WTC11 (cell line): ENCODE measurements around the gene PTPA. TPM values are rescaled to one million over a fixed set of nuclear protein-coding genes. Genes with fewer than 3 reads are reported as not detected.

ENCODE experiments used
- ATAC-seq: fragments of 200-7000 bp; cut with Tn5 transposase; 2 replicates; pipeline ENCODE4 v1.10.0; 2021; ENCODE audit warnings: mild to moderate bottlenecking, moderate library complexity
- CTCF ChIA-PET: fragments of 300-600 bp; sonication (Branson Sonifier 250); formaldehyde crosslinking; loops from one replicate; lab custom pipeline; 2021; ENCODE audit warnings: antibody characterized with exemption; lab: Charles Lee
- POLR2A ChIA-PET: fragments of 350-600 bp; sonication (Branson Sonifier 250); formaldehyde crosslinking; loops from one replicate; lab custom pipeline; 2021; ENCODE audit warnings: antibody characterized with exemption; lab: Charles Lee
- DNase-seq: peaks from one replicate; pipeline ENCODE4 v3.0.0; 2021; ENCODE audit warnings: low spot score
- H3K27ac Mint-ChIP-seq: 2 replicates; pipeline ENCODE4 v1.8.0; 2021; ENCODE audit warnings: mixed read lengths
- H3K27me3 Mint-ChIP-seq: 2 replicates; pipeline ENCODE4 v1.8.0; 2021; ENCODE audit warnings: low read depth, mild to moderate bottlenecking, moderate library complexity, mixed read lengths
- H3K36me3 Mint-ChIP-seq: 2 replicates; pipeline ENCODE4 v1.8.0; 2021; ENCODE audit warnings: mixed read lengths
- H3K4me1 Mint-ChIP-seq: 2 replicates; pipeline ENCODE4 v1.8.0; 2022; ENCODE audit warnings: mixed read lengths
- H3K4me3 Mint-ChIP-seq: 2 replicates; pipeline ENCODE4 v1.8.0; 2021; ENCODE audit warnings: mild to moderate bottlenecking, moderate library complexity, mixed read lengths
- H3K9me3 Mint-ChIP-seq: 2 replicates; pipeline ENCODE4 v1.8.0; 2021; ENCODE audit warnings: mixed read lengths
- AR ChIP-seq: fragments of 250-450 bp; sonication (Bioruptor Pico); IDR thresholded peaks from 2 replicates; pipeline ENCODE4 v1.9.0; 2021; ENCODE audit warnings: mild to moderate bottlenecking
- ATF1 ChIP-seq: sonication (generic); formaldehyde crosslinking; IDR thresholded peaks from 2 replicates; pipeline ENCODE4 v1.8.1; 2023; ENCODE audit warnings: mild to moderate bottlenecking, moderate library complexity, missing genetic modification reagents
- ESRRA ChIP-seq: sonication (generic); formaldehyde crosslinking; IDR thresholded peaks from 2 replicates; pipeline ENCODE4 v1.8.1; 2022; ENCODE audit warnings: mild to moderate bottlenecking, missing genetic modification reagents, borderline replicate concordance
- JAZF1 ChIP-seq: fragments of 250-450 bp; sonication (Bioruptor Pico); IDR thresholded peaks from 2 replicates; pipeline ENCODE4 v1.9.0; 2021; ENCODE audit warnings: moderate library complexity, mild to moderate bottlenecking, inconsistent platforms
- JUN ChIP-seq: sonication (generic); formaldehyde crosslinking; IDR thresholded peaks from 2 replicates; pipeline ENCODE4 v1.8.0; 2023; ENCODE audit warnings: mild to moderate bottlenecking, missing genetic modification reagents
- MXD4 ChIP-seq: fragments of 250-450 bp; sonication (Bioruptor Pico); IDR thresholded peaks from 2 replicates; pipeline ENCODE4 v1.8.0; 2021; ENCODE audit warnings: mild to moderate bottlenecking, moderate library complexity, borderline replicate concordance
- NR1H2 ChIP-seq: sonication (generic); formaldehyde crosslinking; IDR thresholded peaks from 2 replicates; pipeline ENCODE4 v1.9.0; 2021; ENCODE audit warnings: mild to moderate bottlenecking, moderate library complexity, missing genetic modification reagents
- NR2C2 ChIP-seq: sonication (generic); formaldehyde crosslinking; IDR thresholded peaks from 2 replicates; pipeline ENCODE4 v1.8.0; 2022; ENCODE audit warnings: mild to moderate bottlenecking, missing genetic modification reagents
- NR3C1 ChIP-seq: sonication (generic); formaldehyde crosslinking; conservative IDR thresholded peaks from 2 replicates; pipeline ENCODE4 v1.8.1; 2023; ENCODE audit warnings: low read depth, mild to moderate bottlenecking, missing genetic modification reagents
- PRRX2 ChIP-seq: fragments of 250-450 bp; sonication (Bioruptor Pico); IDR thresholded peaks from 2 replicates; pipeline ENCODE4 v1.8.0; 2021; ENCODE audit warnings: mild to moderate bottlenecking
- SMAD4 ChIP-seq: sonication (generic); formaldehyde crosslinking; IDR thresholded peaks from 2 replicates; pipeline ENCODE4 v1.8.0; 2022; ENCODE audit warnings: mild to moderate bottlenecking, missing genetic modification reagents
- SOX15 ChIP-seq: fragments of 250-450 bp; sonication (Bioruptor Pico); IDR thresholded peaks from 2 replicates; pipeline ENCODE4 v1.9.0; 2021; ENCODE audit warnings: mild to moderate bottlenecking
- TEAD4 ChIP-seq: sonication (generic); formaldehyde crosslinking; IDR thresholded peaks from 2 replicates; pipeline ENCODE4 v1.8.0; 2022; ENCODE audit warnings: mild to moderate bottlenecking, missing genetic modification reagents
- USF2 ChIP-seq: sonication (generic); formaldehyde crosslinking; IDR thresholded peaks from 2 replicates; pipeline ENCODE4 v1.8.1; 2023; ENCODE audit warnings: mild to moderate bottlenecking, missing genetic modification reagents, moderate library complexity
- ZNF232 ChIP-seq: sonication (generic); formaldehyde crosslinking; IDR thresholded peaks from 2 replicates; pipeline ENCODE4 v1.8.0; 2022; ENCODE audit warnings: mild to moderate bottlenecking, missing genetic modification reagents
- ZNF317 ChIP-seq: sonication (generic); formaldehyde crosslinking; IDR thresholded peaks from 2 replicates; pipeline ENCODE4 v1.8.1; 2023; ENCODE audit warnings: low read depth, mild to moderate bottlenecking, moderate library complexity, missing genetic modification reagents, borderline replicate concordance
- total RNA-seq: library from RNA; stranded (reverse); gene quantifications from 3 replicates; pipeline ENCODE4 v1.2.3, GENCODE V29; 2021
- TF ChIP-seq, protein P1 (sequence below): sonication (generic); formaldehyde crosslinking; IDR thresholded peaks from 2 replicates; pipeline ENCODE4 v1.8.1; 2022; ENCODE audit warnings: mild to moderate bottlenecking, missing genetic modification reagents, moderate library complexity, borderline replicate concordance
- TF ChIP-seq, protein P2 (sequence below): sonication (generic); formaldehyde crosslinking; IDR thresholded peaks from 2 replicates; pipeline ENCODE4 v1.8.0; 2023; ENCODE audit warnings: missing genetic modification reagents
- TF ChIP-seq, protein P3 (sequence below): sonication (generic); formaldehyde crosslinking; IDR thresholded peaks from 2 replicates; pipeline ENCODE4 v1.8.1; 2022; ENCODE audit warnings: missing genetic modification reagents, borderline replicate concordance
- TF ChIP-seq, protein P4 (sequence below): sonication (generic); formaldehyde crosslinking; IDR thresholded peaks from 2 replicates; pipeline ENCODE4 v1.8.1; 2023; ENCODE audit warnings: mild to moderate bottlenecking, missing genetic modification reagents, moderate library complexity
- TF ChIP-seq, protein P5 (sequence below): sonication (generic); formaldehyde crosslinking; IDR thresholded peaks from 2 replicates; pipeline ENCODE4 v1.8.1; 2023; ENCODE audit warnings: mild to moderate bottlenecking, missing genetic modification reagents

PTPA gene
- total RNA-seq, 1 experiment from 2014 or later: 186 TPM

DNA sequence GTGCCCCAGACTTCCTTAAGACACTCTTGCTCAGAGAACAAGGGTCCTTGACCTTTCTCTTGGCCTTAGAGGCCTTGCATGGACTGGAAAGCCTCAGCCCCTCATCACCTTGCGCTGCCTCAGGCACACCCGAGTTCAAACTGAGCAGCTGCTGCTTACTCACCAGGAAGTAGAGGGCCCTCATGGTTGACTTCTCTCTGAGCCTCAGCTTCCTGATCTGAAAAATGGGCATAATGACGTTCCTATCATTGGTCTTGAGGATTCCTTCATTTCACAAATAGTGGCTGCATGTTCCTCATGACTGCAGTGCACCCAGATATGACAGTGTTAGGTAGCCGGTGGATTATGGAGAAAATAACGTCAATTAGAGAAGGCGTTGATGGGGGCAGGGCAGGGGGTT lies 38.2 kb downstream of the PTPA start:
- Mint-ChIP-seq H3K27me3 (no peaks in the 10 kb centered on the region), H3K27ac (no peak overlapping the region), H3K4me3 (no peak overlapping the region), H3K9me3 (no peaks in the 10 kb centered on the region), H3K36me3 (peaks cover 4% of the 10 kb centered on the region; the same call in 1 of the 2 replicates), H3K4me1 (peaks cover 23% of the 10 kb centered on the region)
- no peak for ATAC-seq
- DNase-seq: no peak
- POLR2A ChIA-PET: no interaction called here
- CTCF ChIA-PET: interaction anchor here (1.4 kb wide), 1 partner anchor 18 kb away, joined by 6 read pairs; no protein-coding TSS in a partner anchor
- no peak for TF ChIP-seq JAZF1 (CRISPR knock-in tag)
- TF ChIP-seq NR2C2 (CRISPR knock-in tag): no peak

GRCh38 chr9:129150122-129150521 lies 38.9 kb downstream of the PTPA start:
- no peak for ATAC-seq
- H3K4me1 Mint-ChIP-seq: peaks cover 20% of the 10 kb centered on the region
- no peaks in the 10 kb centered on the region for H3K27me3 Mint-ChIP-seq
- CTCF ChIA-PET: no interaction called here
- TF ChIP-seq AR (CRISPR knock-in tag): no peak
- no peak for TF ChIP-seq ESRRA (CRISPR knock-in tag)
- no peak for TF ChIP-seq SMAD4 (CRISPR knock-in tag)
- no peak for TF ChIP-seq NR3C1
- TF ChIP-seq, protein P1, sequence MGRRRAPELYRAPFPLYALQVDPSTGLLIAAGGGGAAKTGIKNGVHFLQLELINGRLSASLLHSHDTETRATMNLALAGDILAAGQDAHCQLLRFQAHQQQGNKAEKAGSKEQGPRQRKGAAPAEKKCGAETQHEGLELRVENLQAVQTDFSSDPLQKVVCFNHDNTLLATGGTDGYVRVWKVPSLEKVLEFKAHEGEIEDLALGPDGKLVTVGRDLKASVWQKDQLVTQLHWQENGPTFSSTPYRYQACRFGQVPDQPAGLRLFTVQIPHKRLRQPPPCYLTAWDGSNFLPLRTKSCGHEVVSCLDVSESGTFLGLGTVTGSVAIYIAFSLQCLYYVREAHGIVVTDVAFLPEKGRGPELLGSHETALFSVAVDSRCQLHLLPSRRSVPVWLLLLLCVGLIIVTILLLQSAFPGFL (CRISPR knock-in tag): no peak
- no peak for TF ChIP-seq SOX15
- TF ChIP-seq JAZF1 (CRISPR knock-in tag): no peak
- no peak for TF ChIP-seq MXD4 (CRISPR knock-in tag)
- no peak for TF ChIP-seq JUN (CRISPR knock-in tag)
- TF ChIP-seq, all 79 proteins: peak for 0
- DNase-seq: no peak
- POLR2A ChIA-PET: no interaction called here
- H3K27ac Mint-ChIP-seq: no peak overlapping the region
- peaks cover 4% of the 10 kb centered on the region; the same call in 1 of the 2 replicates for H3K36me3 Mint-ChIP-seq
- no peak overlapping the region for H3K4me3 Mint-ChIP-seq
- H3K9me3 Mint-ChIP-seq: no peaks in the 10 kb centered on the region

GRCh38 chr9:129150672-129151211 lies 39.5 kb downstream of the PTPA start:
- H3K36me3 Mint-ChIP-seq: peaks cover 9% of the 10 kb centered on the region; the same call in 1 of the 2 replicates
- no peak overlapping the region for H3K4me3 Mint-ChIP-seq
- no peaks in the 10 kb centered on the region for H3K9me3 Mint-ChIP-seq
- H3K27me3 Mint-ChIP-seq: no peaks in the 10 kb centered on the region
- DNase-seq: no peak
- peaks cover 14% of the 10 kb centered on the region for H3K4me1 Mint-ChIP-seq
- ChIA-PET POLR2A (no interaction called here), CTCF (interaction anchor here (1.2 to 2.0 kb wide), 3 partner anchors 8 to 19 kb away, joined by 4 to 12 read pairs (median 4); no protein-coding TSS in a partner anchor)
- no peak for ATAC-seq
- no peak overlapping the region for H3K27ac Mint-ChIP-seq
- no peak for TF ChIP-seq JAZF1 (CRISPR knock-in tag)
- TF ChIP-seq, protein P2, sequence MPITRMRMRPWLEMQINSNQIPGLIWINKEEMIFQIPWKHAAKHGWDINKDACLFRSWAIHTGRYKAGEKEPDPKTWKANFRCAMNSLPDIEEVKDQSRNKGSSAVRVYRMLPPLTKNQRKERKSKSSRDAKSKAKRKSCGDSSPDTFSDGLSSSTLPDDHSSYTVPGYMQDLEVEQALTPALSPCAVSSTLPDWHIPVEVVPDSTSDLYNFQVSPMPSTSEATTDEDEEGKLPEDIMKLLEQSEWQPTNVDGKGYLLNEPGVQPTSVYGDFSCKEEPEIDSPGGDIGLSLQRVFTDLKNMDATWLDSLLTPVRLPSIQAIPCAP: no peak
- TF ChIP-seq, protein P3, sequence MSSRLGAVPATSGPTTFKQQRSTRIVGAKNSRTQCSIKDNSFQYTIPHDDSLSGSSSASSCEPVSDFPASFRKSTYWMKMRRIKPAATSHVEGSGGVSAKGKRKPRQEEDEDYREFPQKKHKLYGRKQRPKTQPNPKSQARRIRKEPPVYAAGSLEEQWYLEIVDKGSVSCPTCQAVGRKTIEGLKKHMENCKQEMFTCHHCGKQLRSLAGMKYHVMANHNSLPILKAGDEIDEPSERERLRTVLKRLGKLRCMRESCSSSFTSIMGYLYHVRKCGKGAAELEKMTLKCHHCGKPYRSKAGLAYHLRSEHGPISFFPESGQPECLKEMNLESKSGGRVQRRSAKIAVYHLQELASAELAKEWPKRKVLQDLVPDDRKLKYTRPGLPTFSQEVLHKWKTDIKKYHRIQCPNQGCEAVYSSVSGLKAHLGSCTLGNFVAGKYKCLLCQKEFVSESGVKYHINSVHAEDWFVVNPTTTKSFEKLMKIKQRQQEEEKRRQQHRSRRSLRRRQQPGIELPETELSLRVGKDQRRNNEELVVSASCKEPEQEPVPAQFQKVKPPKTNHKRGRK (CRISPR knock-in tag): no peak
- no peak for TF ChIP-seq ATF1
- no peak for TF ChIP-seq ZNF317 (CRISPR knock-in tag)
- no peak for TF ChIP-seq USF2 (CRISPR knock-in tag)
- TF ChIP-seq, protein P4, sequence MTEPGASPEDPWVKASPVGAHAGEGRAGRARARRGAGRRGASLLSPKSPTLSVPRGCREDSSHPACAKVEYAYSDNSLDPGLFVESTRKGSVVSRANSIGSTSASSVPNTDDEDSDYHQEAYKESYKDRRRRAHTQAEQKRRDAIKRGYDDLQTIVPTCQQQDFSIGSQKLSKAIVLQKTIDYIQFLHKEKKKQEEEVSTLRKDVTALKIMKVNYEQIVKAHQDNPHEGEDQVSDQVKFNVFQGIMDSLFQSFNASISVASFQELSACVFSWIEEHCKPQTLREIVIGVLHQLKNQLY (CRISPR knock-in tag): no peak
- TF ChIP-seq, protein P5, sequence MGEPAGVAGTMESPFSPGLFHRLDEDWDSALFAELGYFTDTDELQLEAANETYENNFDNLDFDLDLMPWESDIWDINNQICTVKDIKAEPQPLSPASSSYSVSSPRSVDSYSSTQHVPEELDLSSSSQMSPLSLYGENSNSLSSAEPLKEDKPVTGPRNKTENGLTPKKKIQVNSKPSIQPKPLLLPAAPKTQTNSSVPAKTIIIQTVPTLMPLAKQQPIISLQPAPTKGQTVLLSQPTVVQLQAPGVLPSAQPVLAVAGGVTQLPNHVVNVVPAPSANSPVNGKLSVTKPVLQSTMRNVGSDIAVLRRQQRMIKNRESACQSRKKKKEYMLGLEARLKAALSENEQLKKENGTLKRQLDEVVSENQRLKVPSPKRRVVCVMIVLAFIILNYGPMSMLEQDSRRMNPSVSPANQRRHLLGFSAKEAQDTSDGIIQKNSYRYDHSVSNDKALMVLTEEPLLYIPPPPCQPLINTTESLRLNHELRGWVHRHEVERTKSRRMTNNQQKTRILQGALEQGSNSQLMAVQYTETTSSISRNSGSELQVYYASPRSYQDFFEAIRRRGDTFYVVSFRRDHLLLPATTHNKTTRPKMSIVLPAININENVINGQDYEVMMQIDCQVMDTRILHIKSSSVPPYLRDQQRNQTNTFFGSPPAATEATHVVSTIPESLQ (CRISPR knock-in tag): no peak
- TF ChIP-seq PRRX2 (CRISPR knock-in tag): no peak
- TF ChIP-seq TEAD4 (CRISPR knock-in tag): no peak
- no peak for TF ChIP-seq ZNF232
- TF ChIP-seq NR1H2 (CRISPR knock-in tag): no peak
- TF ChIP-seq, protein P1 (CRISPR knock-in tag): no peak
